ENCODE results near the gene NPAS3.

The NPAS3 gene

DNA sequence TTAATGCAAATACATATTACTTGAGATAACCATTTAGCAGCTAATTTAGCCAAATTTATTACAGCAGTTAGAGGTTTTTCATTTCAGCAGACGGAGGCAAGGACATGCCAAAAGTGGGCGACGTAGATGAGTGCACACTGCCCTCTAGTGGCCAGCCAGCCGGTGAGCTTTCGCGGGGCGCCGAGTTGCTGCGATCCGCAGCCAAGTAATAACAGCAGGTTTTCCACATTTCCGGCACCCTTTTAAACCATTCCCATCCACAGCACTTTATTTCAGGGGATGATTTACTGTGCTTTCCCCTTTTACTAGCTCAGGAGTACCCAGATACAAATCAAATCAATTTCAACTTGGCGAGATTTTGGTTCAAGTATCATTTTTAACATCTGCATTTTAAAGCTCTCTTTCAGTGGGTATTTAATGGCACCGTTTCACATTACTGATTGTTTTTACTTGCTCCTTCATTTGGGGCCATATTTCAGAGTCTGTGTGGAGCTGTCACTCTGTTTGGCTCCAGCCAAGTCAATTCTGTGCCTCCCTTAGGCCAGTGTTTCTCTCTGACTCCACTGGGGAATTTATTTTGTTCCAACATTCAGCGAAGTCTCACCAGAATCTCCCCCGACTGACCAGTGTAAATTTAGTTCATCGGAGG is 854.2 kb downstream of the NPAS3 start:
- peak; percentile 13 to 37 for DNase-seq (ENCODE audit: low read depth in 2 of 2)

DNA sequence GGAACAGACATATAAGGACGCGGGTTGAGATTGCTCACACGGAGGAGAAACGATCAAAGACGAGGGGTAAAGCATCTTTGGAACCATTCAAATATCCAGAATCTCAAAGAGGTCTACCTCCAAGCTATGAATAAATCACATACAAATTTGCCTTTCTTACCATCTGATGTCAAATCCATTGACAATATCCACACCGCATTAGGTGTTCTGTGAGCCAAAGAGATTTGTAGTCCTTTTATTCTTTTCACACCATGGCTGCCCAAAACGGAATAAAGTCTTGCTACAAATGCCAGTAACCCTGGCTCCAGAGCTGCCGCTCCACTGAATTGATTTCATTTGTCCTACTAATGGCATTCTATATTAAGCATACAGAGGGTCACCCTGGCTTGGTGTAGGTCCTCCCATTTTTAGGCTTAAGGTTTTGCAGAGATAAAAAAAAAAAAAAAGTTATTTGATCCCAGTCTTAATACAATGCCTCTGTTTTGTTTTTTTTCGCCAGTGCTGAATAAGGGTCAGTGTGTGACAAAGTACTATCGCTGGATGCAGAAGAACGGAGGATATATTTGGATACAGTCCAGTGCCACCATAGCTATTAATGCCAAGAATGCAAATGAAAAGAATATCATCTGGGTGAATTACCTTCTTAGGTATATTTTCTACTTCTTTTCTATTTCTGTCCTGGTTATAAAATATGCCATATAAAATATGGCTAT is 854.9 kb downstream of the NPAS3 start:
- no peak for DNase-seq (ENCODE audit: low read depth in 2 of 2)

DNA sequence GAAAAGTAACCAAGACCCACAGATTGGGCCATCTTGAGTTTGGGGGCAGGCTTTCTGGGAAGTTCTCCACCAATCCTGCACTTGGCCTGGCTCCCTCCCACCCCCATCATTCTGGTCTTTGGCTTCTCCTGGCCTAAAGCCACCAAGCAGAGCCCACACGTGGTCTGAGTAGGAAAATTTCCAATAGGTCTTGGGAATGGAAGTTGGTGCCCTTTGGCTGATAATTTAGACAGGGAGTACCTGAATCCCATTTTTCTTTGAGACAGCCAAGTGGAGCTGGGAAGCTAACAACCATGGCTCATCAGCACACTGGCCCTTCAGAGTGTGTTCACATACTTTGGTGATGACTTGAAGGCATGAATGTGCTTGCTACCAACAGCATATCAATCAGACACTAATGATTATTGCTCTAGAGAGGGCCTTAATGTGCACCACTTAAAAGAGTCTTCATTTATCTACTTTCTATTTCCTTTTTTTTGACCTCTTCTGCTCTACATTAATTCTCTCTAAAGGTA is 856.2 kb downstream of the NPAS3 start:
- no peak for DNase-seq (ENCODE audit: low read depth in 2 of 2)

DNA sequence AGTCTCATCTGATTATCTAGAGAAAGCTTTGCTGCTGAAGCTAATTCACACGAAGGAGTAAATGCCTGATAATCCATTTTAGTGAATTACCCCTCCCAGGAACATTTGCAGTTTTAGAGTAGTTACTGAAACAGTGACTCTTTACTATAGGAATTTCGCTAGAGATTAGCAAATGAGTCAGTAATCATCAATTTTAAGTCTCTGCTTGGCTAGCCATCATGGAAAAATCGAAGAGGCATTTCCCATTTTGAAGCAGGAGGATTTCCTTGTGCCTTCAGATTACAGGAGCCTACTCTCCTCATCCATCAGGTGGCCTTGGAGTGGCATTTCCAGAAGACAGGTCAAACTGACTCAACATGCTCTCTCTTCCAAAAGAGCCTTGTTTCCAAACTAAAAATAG is 857.7 kb downstream of the NPAS3 start:
- no peak for DNase-seq (ENCODE audit: low read depth in 2 of 2)

DNA sequence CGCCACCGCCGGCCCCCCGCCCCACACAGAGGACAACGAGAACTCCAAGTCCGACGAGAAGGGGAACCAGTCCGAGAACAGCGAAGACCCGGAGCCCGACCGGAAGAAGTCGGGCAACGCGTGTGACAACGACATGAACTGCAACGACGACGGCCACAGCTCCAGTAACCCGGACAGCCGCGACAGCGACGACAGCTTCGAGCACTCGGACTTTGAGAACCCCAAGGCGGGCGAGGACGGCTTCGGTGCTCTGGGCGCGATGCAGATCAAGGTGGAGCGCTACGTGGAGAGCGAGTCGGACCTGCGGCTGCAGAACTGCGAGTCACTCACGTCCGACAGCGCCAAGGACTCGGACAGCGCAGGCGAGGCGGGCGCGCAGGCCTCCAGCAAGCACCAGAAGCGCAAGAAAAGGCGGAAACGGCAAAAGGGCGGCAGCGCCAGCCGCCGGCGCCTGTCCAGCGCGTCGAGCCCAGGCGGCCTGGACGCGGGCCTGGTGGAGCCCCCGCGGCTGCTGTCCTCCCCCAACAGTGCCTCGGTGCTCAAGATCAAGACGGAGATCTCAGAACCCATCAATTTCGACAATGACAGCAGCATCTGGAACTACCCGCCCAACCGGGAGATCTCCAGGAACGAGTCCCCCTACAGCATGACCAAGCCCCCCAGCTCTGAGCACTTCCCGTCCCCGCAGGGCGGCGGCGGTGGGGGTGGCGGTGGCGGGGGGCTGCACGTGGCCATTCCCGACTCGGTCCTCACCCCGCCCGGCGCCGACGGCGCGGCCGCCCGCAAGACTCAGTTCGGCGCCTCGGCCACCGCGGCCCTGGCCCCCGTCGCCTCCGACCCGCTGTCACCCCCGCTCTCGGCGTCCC is 861.3 kb downstream of the NPAS3 start:
- DNase-seq (ENCODE audit: low read depth in 2 of 2), result no peak

DNA sequence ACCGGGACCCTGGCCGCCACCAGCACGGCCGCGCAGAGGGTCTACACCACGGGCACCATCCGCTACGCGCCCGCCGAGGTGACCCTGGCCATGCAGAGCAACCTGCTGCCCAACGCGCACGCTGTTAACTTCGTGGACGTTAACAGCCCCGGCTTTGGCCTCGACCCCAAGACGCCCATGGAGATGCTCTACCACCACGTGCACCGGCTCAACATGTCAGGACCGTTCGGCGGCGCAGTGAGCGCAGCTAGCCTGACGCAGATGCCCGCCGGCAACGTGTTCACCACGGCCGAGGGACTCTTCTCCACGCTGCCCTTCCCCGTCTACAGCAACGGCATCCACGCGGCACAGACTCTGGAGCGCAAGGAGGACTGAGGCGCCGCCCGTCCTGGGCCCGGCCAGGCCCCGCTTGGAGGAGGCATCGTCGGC is 862.1 kb downstream of the NPAS3 start:
- DNase-seq (ENCODE audit: low read depth in 2 of 2), result no peak

DNA sequence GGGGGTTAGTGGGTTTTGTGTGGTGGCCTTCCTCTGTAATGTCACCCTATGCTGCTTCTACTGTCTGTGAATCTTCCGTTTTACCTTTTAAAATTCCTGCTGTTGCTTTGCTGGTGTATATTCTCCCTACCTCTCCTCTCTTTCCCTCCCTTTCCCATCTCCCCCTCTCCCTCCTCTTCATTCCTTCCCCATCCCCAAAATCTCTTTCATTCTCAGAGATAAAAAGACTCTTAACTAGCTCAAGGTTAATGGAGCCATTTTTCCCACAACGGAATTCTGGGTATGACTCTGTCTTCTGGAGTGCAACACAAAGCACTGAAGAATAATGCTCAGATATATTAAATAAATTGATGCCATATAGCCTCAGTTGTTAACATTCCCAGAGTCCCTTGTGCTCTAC is 864.1 kb downstream of the NPAS3 start:
- no peak for DNase-seq (ENCODE audit: low read depth in 2 of 2)

DNA sequence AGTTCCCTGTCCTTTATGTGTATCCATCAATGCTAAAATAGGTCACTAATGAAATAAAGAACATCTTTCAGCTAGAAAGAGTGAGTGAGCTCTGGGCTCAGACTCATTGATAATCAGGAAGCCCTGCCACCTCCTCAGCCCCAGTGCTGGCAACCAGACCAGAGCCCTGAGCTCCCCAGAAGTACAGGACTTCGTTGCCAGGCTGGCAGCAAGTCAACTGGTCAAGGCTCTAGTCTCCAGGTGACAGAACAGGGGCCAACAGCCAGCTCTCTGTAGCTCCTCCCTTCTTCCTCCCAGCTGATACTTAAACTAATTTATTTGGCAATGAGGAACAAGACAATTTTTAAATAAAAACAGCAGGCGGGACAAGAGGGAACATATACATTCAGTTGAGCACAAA is 866.9 kb downstream of the NPAS3 start:
- no peak for DNase-seq (ENCODE audit: low read depth in 2 of 2)

DNA sequence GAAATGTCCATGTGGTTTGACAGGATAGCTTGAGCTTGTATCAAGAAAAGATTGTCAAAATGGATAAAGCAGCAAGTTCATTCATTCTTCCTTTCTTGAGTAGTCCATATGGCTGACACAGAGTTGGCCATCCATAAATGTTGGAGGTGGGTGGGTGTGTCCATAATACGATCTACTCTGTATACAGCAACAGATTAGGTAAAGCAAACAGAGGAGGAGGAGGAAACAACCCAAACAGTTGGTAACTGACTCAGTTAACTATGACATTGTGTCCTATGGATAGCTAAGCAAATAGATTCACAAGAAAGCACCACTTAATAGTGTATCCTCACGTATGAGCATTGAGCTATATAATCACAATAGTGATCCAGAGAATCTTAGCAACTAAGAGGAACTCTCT is 868.2 kb downstream of the NPAS3 start:
- DNase-seq (ENCODE audit: low read depth in 2 of 2), result no peak

DNA sequence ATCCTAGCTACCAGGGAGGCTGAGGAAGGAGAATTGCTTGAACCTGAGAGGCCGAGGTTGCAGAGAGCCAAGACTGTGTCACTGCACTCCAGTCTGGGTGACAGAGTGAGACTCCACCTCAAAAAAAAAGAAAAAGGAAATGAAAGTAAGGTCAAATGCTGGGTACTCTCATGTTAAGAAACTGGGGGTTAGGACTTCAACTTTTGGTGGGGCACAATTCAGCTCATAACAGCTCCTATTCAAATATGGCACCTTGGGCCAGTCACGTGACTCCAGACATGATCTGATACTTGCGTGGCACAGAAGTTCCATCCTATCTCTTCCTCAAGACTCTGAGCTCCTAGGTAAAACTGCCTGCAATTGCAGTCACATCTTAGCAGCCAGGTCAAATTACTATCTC is 869.5 kb downstream of the NPAS3 start:
- no peak for DNase-seq (ENCODE audit: low read depth in 2 of 2)

DNA sequence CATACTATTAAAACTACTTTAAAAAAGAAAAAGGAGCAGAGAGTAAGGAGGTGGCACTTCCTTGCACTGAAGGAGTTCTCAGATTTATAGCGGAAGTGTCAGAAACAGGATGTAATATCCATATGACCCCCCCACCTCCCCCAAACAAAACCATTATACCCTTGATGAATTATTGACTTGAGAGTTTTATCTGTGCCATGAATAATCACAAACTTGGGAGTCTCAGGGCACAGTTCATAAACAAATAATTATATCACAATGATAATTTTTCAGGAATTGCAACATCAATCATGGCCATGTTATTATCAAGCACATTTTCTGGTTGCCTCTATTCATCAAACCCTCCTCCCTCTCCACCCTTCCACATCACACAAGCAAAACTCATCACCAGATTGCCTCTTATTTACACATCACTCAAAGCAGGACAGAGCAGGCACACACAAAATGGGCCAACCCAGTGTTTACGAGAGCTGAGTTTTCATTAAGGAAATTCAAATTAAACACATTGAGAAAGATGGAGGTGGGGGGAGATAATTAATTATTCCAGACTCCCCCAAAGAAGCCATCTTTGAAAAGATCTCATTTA is 870.8 kb downstream of the NPAS3 start:
- DNase-seq (ENCODE audit: low read depth in 2 of 2), result no peak

DNA sequence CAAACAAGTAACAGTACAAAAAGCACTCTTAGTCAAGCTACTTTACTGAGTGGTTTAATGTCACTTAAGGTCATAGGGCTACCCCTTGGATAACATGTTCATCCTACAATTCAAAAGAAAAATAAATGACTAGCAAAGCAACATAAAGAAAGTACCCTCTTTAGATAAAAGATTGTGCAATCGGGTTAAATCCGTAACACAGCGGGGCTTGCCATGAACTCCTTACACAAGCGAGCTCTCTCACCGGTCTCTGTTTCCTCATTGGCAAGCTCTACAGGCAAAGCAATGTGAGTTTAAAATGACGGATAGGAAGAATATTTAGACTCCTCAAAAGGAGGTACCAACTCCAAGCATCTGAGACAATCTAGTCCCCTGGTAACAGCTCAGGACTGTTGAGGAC is 871.6 kb downstream of the NPAS3 start:
- DNase-seq (ENCODE audit: low read depth in 2 of 2), result no peak

DNA sequence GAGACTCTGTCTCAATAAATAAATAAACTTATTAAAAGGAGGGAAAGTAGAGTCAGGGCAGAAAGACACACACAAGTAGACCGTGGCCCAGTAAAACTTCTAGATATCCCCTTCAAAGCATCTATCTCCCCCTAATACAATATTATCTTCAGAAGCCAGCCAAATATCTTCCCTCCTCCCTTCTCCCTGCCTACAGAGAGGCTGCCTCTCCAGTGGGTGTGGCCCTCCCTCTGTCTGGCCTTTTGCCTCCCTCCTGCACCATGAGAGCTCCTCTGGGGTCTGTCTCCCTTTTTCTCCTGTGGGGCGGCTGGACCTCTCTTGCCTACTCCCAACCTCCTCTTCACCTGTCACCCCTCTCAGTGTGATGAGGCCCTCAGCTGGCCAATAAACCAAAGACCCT is 873.0 kb downstream of the NPAS3 start:
- DNase-seq (ENCODE audit: low read depth in 2 of 2), result no peak

DNA sequence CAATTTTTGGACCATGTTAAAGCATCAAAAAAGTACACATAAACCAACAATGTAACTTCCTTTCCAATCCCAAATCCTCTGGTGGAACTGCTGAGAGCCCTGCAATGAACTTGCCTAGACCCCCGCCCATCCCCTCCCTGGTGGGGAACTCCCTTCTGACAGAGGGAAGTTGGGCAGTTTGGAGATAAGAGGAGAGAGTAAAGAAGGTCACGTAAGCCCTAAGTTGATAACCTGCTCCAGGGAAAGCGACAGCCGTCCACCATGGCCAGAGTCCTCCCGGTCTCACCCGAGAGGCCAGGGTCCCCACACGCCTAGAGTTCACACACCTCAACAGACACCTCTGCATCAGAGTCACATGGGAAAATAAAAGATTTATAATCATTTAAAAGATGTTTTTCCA is 873.5 kb downstream of the NPAS3 start:
- DNase-seq (ENCODE audit: low read depth in 2 of 2), result no peak

DNA sequence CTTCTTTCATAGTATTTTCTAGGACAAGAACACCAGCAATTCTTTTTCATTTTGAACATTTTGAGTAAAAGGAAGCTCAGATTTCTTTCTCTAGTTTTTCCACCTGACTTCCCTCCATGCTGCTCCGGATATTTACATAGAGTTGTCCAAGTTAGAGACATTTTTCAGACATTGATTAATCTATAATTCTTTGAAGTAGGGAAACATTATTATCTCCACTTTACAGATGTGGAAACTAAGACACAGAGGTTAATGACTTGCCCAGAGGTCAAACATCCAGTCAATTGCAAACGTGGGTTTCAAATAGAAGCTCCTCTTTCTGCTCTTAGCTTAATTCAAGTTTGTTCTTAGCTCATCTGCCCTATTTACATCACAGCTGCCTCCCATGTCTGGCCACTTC is 873.9 kb downstream of the NPAS3 start:
- DNase-seq (ENCODE audit: low read depth in 2 of 2), result no peak

DNA sequence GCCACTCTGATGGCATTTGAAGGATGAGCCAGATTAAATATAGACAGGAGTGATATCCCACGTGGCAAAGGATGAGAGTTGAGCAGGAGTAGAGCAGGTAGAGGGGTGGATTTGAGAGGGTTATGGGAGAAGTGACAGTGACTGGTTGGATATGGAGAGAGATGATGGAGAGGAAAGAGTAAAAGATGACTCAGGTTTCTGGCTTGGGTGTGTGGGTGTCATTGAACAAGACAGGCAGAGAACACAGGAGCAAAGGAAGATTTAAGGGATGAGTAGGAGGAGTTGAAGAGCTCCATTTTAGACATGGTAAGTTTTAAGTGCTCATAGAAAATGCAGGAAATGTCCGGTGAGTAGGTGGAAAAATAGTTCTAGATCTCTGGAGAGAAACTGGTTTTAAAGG is 875.3 kb downstream of the NPAS3 start:
- DNase-seq (ENCODE audit: low read depth in 2 of 2), result no peak

DNA sequence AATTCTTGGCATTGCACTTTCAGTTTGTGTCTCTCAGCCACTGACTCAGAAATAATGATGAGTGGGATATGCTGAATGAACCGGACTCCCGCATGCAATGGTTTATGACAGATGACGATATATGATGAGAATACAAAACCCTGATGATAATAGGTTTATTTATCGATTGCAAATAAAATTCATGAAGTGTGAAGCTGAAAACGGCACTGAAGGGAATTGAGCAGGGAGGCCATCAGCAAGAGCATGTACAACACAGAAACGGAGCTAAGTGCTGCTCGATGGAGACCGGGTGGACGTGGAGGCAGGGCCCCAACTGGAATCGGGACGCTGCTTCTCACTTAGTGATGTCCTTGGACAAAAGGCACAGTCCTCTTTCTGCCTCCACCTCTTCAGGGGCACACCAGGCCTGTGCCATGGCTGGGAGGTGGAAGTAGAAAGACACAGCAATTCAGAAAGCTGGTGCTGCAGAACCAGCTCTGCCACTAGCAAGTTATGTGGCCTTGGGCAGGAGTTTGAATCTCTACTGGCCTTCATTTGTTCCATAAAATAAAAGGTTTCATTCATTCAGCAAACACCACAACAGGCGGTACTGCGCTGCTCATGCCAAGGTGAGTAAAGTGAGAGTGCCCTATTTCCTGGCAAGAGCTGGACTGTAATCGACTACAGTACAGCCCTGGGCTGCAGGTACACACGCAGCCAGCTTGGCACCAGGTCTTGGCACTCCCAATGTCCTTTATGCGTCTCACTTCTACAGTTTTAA is 895.2 kb downstream of the NPAS3 start:
- no peak for DNase-seq (ENCODE audit: low read depth in 2 of 2)

DNA sequence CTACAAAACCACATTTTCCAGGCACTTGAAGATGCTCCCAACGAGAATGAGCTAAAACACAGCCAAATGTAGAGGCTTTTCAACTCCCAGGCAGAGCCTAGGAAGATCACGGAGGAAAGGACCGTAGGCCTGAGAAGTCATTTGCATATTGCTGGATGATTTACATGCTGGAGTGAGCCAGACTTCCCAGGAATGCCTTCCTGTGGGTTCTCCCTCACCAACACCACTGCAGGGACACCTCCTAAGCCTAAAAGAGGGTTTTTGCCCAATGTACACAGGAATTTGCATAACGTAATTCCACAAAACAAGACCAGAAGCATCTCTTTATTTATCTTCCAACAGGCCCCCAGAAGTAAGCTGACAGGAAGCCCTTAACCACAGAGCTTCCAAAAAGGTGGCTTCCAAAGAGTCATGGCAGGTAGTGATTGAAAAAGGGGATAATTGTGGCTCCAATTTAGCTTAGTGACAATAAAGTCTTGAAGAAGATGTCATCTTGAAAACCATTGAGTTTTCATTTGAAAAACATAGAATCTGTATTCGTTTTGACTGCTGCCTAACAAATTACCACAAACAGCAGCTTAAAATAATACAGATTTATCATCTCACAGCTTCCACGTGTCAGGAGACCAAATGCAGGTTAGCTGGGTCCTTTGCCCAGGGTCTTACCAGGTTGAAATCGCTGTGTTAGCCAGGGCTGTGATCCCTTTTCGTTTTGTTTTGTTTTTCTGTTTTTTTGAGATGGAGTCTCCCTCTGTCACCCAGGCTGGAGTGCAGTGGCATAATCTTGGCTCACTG is 896.0 kb downstream of the NPAS3 start:
- DNase-seq (ENCODE audit: low read depth in 2 of 2), result no peak

DNA sequence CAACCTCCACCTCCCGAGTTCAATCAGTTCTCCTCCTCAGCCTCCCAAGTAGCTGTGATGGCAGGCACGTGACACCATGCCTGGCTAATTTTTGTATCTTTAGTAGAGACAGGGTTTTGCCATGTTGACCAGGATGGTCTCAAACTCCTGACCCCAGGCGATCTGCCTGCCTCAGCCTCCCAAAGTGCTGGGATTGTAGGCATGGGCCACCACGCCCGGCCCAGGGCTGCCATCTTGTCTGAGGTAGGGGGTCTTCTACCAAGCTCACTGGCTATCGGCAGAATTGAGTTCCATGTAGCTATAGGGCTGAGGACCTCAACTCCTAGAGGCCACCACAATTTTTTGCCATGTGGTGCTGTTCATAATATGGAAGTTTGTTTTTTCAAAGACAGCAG is 896.6 kb downstream of the NPAS3 start:
- DNase-seq (ENCODE audit: low read depth in 2 of 2), result no peak

DNA sequence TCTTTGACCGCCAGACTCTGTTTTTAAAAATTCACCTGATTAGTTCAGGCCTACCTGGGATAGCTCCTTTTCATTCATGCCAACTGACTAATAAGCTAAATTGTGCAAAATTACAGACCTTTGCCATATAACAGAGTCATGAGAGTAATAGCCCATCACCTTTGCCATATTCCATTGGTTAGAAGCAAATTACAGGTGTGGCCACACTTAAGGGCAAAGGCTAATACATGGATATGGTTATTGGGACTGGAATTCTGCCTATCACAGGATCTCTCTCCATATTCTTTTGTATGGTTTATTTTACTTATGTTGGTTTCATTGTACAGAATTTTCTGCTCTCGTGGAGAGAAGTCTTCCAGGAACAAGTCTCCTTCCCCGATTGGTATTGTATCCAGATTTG is 897.0 kb downstream of the NPAS3 start:
- no peak for DNase-seq (ENCODE audit: low read depth in 2 of 2)
